ENCODE measurements around the gene GRM3.
"Not testable (repeated sequence)": the region's sequence is repeated elsewhere in the genome, so short reads cannot be mapped to it uniquely, and the experiment has no call there.

Gene GRM3

DNA sequence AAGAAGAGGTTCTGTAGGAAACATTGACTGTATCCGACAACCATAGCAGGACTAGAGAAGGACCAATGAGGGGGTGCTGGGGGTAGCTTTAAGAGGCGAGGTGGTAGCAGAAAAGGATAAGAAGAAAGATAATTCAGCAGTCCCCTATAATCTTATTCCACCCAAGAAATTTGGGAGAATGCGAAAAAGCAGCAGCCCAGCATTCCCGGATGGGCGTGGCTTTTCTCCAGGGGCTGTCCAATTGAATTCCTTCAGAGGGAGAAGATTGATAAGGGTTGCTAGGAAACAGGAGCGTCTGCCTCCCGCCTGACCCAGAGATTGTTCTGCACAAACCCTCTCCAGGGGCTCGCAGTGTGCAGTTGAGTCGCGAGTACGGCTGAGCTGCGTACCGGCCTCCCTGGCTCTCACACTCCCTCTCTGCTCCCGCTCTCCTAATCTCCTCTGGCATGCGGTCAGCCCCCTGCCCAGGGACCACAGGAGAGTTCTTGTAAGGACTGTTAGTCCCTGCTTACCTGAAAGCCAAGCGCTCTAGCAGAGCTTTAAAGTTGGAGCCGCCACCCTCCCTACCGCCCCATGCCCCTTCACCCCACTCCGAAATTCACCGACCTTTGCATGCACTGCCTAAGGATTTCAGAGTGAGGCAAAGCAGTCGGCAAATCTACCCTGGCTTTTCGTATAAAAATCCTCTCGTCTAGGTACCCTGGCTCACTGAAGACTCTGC, at the start of gene GRM3:
TSS of gene GRM3 (plus strand) at position 349 of the 721 bp plus-strand sequence. CDS start 121,237 bp downstream, outside the sequence.
- DNase-seq (ENCODE audit: low read depth), result no peak

DNA sequence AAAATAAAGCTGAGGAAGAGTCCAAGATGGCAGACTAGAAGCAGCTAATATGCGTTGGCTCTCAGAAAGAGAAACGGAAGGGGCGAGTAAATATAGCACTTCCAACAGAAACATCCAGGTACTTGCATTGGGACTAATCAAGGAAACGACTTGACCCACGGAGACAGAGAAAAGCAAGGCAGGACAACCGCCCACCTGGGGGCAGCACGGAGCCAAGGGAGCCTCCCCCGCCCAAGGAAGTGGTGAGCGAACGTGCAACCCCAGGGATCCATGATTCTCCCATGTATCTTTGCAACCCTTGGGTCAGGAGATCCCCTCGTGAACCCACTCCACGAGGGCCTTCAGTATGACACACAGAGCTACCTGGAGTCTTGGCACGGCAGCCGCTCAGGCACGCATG, 45.4 kb upstream of the GRM3 start:
- no peak for DNase-seq (ENCODE audit: low read depth)

DNA sequence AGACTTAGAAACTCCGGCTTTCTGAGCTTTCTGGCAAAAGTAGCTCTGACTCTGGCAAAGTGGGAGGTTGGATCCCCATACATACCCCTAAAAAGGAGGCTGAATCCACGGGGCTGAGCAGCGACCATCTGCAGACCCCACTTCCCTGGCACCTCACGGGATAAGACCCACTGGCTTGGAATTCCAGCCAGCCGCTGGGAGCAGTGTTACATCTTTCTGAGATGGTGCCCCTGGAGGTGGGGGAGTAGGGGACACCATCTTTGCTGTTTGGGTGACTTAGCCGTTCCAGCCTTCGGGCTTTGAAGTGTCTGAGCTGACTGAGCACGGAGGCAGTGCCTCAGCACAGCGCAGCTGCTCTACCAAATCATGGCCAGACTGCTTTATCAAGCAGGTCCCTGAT, 45.0 kb upstream of the GRM3 start:
- no peak for DNase-seq (ENCODE audit: low read depth)

DNA sequence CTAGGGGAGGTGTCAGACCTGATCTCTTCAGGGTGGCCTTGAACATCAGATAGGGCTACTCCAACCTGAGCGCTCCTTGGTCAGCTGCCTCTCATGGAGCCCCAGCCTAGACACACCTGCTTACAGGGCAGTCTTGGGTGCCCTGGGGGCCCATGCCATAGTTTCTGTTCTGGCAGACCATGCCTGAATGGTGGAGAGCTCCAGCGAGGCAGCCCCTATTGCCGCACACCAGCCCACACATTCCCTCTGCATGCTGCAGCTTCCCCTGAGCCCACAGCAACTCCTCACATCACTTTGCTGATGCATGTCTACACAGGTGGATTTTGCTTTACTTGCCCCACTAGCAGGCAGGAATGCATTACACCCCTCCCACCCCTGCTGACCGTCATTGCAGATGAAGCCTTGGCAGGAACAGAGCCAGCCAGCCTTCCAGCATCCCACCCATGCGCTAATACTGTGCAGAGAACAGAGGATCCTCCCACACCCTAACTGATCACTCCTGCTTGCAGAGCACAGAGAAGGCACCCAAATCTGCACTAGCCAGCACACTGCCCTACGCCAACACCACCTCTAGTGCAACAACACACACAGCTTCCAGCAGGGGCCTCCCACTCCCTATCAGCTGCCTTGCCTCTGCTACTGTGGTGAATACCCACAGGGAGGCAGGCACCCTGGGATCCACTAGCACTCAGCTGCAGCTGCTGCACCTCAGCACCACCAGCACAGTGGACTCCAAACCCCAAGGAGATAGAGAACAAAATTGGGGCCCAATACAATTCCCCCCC, 43.0 kb upstream of the GRM3 start:
- no peak for DNase-seq (ENCODE audit: low read depth)

DNA sequence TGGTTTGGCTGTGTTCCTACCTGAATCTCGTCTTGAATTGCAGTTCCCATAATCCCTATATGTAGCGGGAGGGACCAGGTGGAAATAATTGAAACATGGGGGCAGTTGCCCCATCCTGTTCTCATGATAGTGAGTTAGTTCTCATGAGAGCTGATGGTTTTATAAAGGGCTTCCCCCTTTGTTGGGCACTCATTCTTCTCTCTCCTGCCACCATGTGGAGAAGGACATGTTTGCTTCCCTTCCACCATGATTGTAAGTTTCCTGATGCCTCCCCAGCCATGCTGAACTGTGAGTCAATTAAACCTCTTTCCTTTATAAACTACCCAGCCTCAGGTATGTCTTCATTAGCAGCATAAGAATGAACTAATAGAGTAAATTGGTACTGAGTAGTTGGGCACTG, 28.0 kb upstream of the GRM3 start:
- not testable (repeated sequence) for DNase-seq (ENCODE audit: low read depth)

DNA sequence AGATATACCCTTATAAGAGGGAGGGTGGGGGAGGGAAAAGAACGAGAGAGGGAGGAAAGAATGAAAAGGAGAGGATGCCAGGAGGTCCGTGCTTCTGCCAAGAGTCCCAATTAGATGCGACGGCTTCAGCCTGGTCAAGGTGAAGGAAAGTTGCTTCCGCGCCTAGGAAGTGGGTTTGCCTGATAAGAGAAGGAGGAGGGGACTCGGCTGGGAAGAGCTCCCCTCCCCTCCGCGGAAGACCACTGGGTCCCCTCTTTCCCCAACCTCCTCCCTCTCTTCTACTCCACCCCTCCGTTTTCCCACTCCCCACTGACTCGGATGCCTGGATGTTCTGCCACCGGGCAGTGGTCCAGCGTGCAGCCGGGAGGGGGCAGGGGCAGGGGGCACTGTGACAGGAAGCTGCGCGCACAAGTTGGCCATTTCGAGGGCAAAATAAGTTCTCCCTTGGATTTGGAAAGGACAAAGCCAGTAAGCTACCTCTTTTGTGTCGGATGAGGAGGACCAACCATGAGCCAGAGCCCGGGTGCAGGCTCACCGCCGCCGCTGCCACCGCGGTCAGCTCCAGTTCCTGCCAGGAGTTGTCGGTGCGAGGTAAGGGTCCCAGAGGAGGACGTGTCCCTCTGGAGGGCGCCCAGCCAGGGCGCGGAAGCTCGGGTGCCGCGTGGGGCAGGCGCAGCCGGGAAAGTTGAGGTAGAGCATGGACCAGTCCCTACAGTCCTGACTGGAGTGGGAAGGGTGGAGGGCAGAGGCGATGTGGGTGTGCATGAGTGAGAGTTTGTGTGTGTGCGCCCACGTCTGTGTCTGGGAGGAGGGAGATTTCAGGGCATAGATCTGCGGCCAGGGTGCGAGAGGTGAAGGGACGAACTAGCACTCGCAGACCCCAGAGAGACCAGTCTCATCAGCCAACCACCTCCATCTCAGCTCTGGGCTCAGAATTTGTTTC, 844 bp downstream of the GRM3 start:
- no peak for DNase-seq (ENCODE audit: low read depth)

DNA sequence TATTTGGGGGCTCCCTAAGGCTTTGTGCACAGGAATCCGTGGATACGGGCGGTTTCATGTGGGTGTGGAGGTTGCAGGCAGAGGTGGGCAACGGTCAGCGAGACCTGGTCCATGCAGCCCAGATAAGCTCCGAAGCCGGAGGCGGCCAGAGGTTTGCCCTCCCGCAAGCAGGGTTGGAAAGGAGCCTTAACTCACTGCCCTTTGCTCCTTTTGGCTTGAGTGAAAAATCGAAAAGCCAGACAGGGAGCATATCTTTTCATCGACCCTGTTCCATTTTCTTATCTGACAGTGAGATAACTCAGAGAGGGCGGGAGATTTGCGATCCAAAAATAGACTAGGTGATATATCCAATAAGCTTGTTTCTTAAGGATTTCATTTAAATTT, 1.5 kb downstream of the GRM3 start:
- DNase-seq (ENCODE audit: low read depth), result no peak

DNA sequence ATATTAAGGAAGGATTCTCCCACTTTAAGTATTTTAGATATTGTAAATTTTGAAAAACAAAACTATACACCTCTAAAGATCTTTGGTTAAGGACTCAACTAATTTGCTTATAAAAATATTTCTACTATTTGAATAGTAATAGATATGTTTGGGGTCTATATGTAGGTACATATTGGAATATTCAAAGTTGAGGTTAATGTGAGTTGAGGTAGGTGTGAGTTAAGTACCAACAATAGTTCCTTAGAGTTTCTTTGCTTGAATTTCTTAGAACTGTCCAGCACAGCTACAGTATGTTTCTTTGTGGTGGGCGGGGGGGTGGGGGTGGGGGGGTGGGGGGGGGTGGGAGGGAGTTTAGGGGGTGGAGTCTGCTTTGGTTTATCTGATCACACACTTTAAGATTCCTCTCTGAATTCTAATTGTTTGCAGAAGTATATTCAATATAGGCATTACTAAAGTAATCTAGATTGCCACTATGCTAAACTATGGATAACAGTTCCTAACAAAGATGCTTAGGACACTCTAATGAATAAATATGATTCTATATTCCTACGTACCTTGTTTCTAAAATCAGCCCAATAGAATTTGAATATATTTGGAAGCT, 2.1 kb downstream of the GRM3 start:
- DNase-seq (ENCODE audit: low read depth), result no peak

DNA sequence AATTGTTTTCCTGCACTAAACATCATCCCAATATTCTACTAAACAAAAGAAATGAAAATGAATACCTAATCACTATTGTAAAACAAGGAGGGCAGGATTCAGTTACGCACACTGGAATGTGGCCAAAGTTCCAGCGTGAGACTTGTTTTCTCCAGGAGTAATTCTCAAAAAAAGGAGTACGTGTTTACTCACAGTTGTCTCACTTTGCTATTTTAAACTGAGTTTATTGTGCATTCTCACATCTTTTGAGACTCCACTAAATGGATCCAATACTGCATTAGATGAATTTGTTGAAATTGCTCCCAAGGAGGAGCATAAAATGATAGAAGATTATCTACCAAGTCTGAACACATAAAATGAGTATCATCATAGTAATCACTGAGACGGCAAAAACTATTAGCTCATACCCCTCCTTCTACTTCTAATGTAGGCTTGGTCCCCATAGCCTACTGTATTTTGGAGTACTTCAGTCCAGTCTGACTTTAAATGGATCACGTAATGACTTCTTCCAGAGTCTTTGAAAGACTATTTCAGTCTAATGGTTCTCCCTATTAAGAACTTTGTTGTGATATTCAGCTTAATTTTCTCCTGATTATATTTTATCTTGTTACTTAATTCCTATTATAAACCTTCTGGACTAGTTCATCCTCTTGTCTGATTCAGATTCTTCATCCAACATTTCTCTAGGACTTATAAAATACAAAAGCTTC, 3.8 kb downstream of the GRM3 start:
- no peak for DNase-seq (ENCODE audit: low read depth)

DNA sequence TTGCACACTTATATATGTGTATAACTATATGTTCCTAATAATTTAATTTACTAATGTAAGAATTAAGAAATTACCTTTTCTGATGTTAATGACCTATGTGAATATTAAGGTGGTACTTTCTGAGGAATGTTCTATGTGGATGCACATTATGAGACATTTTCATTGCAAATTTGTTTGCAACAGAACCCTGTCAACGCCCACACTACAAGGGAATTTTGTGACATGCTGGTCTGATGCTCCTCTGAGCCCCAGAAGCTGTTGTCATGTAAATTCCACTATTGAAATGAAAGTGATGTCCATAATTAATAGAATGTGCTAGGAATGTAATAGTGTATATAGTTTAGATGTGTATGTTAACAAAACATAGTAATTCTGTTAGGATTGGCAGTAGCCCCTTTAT, 4.5 kb downstream of the GRM3 start:
- DNase-seq (ENCODE audit: low read depth), result no peak

DNA sequence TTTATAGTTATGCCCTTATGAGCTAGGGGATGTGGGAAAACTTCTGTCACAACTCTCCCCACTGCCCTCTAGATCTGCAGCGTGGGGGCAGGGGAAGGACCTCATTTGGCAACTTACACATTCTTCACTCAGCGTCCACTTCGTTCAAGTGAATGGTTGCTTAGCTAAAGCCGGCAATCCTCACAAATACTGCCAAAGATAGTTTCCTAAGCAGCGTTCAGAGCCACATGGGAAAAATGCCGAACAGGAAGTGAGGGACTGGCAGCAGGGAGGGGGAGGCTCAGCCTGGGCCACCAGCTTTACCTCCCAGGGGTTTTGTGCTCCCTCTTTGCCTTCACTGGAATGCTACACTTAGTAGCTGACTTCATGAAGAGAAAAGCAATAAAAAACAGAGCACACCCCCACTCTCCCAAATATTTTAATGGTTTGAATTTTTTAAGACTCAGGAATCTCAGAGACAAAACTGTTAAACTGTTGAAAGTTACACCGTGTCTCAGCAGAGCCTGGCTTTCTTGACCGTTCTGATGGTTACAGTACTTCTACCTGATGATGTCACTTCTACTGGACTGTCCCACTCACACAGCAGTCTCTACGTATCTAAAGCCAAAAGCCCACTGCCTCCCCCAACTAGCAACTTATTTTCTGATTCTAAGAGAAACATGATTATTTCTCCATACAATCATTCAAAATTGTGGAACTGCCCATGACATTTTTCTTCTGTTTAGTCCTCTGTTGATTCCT, 10.4 kb downstream of the GRM3 start:
- DNase-seq (ENCODE audit: low read depth), result no peak

DNA sequence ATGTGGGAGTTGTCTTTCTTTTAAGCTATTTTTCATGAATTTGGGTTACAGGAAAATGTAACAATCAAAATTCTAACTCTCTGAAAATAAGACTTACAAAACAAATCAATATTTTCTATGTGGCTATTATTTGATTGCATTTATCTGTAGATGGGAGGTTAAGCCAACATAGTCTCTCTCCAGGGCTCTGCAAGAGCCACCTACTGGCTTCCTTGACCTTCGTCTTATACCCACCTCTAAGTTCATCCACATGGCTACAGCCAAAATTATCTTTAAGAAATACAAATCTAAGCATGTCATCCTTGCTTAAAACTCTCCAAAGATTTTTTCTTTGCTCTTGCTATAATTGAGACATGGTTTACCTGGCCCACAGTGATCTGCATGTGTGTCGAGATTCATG, 14.2 kb downstream of the GRM3 start:
- no peak for DNase-seq (ENCODE audit: low read depth)

DNA sequence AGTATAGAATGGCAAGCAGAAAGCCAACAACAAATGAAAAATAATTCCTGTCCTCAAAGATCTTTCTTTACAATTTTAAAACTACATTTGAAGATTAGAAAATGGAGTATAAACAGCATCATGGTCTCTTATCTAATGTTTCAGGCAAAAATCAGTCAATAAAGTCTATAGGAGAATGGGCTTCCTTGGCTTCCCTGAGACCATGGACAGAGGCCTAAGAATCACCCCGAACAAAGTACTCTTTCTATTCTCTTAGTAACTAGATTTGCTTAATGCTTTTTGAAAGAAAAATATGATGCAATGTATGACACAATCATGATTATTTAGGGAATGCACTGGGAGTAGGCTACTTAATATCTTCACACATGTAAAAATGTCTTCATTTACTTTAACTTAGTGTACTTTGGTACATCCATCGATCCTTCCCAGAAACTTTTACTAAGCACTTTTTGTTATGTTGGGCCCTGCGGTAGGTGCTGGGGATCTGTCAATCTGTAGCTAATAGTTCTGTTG, 17.3 kb downstream of the GRM3 start:
- no peak for DNase-seq (ENCODE audit: low read depth)

DNA sequence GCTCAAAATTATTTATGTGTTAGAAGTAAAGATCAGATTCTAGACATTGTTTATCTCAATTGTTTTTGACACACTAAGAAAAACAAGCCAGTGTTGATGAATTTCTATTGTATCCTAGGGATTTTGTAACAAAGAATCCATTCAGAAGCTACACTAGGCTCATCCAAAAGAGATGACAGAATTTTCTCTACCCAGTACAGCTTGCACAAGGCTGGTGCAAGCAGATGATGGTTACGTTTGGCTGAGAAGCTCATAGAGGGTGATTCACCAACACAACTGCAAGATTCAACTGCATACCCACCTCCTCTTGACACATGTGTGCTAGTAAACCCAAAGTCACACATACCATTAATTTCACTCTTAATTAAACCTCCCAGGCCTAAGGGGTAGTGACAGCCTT, 20.8 kb downstream of the GRM3 start:
- DNase-seq (ENCODE audit: low read depth), result no peak

DNA sequence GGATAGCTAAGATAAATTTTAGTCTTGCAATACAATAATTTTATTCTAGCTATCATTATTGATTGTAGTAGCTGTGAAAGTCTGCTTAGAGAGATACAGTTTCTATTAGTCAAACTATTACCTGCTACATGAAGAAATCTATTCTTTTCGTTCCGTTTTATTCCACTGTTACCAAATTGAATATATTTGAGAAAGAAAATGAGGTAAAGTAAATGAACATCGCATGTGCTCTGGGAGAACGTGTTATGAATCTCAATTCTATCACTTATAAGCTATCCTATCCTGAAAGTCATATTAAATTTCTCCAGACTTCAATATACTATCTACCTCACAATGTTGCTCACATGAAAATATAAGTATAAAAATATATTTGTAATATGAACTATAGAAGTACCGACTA, 21.3 kb downstream of the GRM3 start:
- DNase-seq (ENCODE audit: low read depth), result no peak

DNA sequence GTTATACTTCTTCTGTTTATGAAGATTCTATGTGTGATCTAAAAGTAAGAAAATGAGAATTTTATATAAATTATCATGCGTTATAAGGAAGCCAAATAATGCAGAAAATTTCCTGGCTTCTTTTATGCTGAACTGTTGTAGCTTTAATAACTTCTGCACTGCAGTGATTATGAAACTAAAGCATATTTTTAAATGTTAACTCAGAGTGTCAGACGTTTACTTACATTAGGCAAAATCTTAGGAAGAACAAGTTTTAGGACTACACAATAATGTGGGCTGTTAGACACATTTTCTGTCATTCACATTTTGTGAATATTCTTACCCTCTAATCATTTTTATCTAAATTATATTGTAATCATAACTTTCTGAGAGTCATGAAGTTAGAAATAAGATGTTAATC, 22.0 kb downstream of the GRM3 start:
- no peak for DNase-seq (ENCODE audit: low read depth)

DNA sequence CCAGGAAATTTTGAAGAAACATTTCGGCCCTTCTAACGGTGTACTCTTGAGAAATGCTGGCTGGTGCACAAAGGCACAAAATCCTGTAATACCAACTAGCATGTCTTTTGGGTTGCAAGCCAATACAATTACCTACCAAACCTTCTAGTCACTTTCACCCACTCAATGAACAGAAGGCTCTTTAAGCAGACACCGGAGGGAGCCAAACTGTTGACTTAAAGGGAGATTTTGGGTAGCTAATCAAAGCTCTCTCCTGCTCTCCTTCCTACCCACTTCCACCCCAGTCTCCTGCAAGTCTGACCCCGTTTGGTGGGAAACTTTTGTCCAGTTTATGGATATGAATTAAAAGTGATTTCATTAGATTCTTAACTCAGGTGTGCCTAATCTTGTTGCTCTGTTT, 24.0 kb downstream of the GRM3 start:
- DNase-seq (ENCODE audit: low read depth), result no peak

DNA sequence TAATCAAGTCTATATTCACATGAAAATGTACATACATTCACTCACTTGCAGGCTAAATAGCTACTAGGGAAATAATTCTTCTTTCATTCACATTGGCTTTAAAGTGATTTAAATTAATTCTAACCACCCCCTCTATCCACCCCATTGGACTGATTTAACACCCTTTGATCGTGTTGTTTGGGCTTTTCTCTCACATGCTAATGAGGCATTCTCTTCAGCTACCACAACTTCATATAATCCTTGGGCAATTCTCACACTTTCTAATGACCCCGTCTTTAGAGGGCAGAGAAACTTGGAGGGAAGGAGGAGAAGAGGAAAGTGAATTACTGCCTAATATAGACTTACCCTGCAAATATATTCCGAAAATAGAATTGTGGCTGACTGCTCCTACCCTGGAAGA, 24.6 kb downstream of the GRM3 start:
- DNase-seq (ENCODE audit: low read depth), result no peak

DNA sequence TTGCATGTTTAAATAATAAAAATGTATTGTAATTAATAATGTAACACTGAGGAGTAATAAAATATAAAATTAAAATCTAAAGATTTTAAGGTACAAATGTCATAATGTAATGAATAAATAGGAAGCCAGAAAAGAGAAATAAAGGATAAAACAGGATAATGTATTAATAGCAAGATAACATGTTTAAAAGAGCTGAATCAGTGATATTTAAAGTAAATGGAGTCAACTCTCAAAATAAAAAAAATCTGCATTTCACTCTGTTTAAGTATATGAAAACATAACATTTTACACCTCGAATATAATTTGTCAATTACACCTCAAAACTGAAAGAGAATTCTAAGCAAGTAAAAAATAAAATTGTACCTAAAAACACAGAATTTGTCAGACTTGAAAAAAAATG, 44.1 kb downstream of the GRM3 start:
- DNase-seq (ENCODE audit: low read depth), result no peak

DNA sequence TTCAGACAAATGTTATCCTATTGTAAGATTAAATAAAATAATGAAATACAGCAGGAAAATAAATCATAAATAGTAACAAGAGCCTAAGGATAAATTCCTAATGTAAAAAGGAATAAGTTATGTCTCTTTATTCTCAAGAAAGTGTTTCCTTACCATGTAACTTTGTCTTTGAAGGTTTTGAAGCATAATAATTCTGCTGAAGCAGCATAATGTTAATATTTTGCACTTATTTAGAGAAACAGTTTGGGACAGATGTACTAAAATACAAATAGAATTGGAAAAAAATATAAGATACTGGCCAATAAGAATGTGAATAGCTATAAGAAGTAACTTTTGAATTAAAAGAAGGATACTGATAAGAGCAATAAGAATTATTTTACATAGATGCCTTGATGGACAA, 45.7 kb downstream of the GRM3 start:
- DNase-seq (ENCODE audit: low read depth), result no peak

DNA sequence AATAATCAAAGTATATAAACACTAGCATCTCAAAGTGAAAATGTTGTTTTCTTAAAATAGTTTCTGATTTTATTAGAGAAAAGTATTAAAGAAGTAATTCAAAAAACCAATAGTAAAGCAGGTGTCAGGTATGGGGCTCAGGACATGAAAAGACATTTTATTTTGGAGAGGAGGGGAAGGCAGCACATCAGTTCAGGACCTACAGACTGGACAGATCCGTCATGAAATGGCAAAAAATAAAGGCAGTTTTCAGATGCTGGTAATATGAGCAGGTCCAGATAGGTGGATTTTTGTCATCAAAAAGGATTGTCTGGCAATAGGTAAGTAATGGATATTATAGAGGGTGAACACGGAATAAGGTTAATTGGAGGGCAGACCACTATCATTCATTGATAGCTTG, 49.0 kb downstream of the GRM3 start:
- no peak for DNase-seq (ENCODE audit: low read depth)
